K562 (cell line): Measurements from ENCODE around the gene DPM2. TPM values are rescaled to one million over a fixed set of nuclear protein-coding genes. Genes with fewer than 3 reads are reported as not detected.

Experiments used
- ARID1B ChIP-seq: fragments of 450-650 bp; IDR thresholded peaks from 2 replicates; pipeline ENCODE4 v1.6.1; 2016; ENCODE audit warnings: antibody characterized with exemption, mild to moderate bottlenecking, inconsistent platforms
- BDP1 ChIP-seq: IDR thresholded peaks from 3 replicates; pipeline ENCODE4 v1.6.1; 2011; ENCODE audit not compliant: insufficient read length, insufficient read depth
- BRF1 ChIP-seq: IDR thresholded peaks from 3 replicates; pipeline ENCODE4 v1.6.1; 2011; ENCODE audit warnings: borderline replicate concordance, mild to moderate bottlenecking; ENCODE audit not compliant: insufficient read length; ENCODE audit errors: extremely low read depth
- CBX8 ChIP-seq: fragments of 200-600 bp; sonication (generic); IDR thresholded peaks from 2 replicates; pipeline ENCODE4 v1.6.1; 2012; ENCODE audit warnings: borderline replicate concordance, mixed run types, low read depth, mild to moderate bottlenecking, moderate library complexity, mixed read lengths, low read length, control low read depth, inconsistent platforms; ENCODE audit not compliant: poor library complexity, severe bottlenecking; ENCODE audit errors: extremely low read depth
- CREBBP ChIP-seq: IDR thresholded peaks from one replicate; pipeline ENCODE4 v1.6.1; 2012; ENCODE audit warnings: low read depth, mild to moderate bottlenecking, control low read depth, inconsistent platforms, low read length
- DACH1 ChIP-seq: fragments of 450-650 bp; IDR thresholded peaks from 2 replicates; pipeline ENCODE4 v1.6.1; 2018; ENCODE audit not compliant: partially characterized antibody
- DNMT1 ChIP-seq: fragments of 450-650 bp; IDR thresholded peaks from 2 replicates; pipeline ENCODE4 v1.6.1; 2016; ENCODE audit warnings: antibody characterized with exemption, mild to moderate bottlenecking
- EP400 ChIP-seq: fragments of 450-650 bp; IDR thresholded peaks from 2 replicates; pipeline ENCODE4 v1.6.1; 2017; ENCODE audit warnings: antibody characterized with exemption, mild to moderate bottlenecking, moderate library complexity
- HBP1 ChIP-seq: fragments of 450-650 bp; formaldehyde crosslinking; IDR thresholded peaks from 2 replicates; pipeline ENCODE4 v1.4.0; 2022; ENCODE audit warnings: missing genetic modification characterization
- KLF10 ChIP-seq: fragments of 250-450 bp; sonication (Bioruptor Pico); IDR thresholded peaks from 2 replicates; pipeline ENCODE4 v1.6.1; 2021; ENCODE audit warnings: matching md5 sums
- LEF1 ChIP-seq: fragments of 450-650 bp; IDR thresholded peaks from 2 replicates; pipeline ENCODE4 v1.6.1; 2016; ENCODE audit warnings: mild to moderate bottlenecking
- MEIS2 ChIP-seq: fragments of 450-650 bp; IDR thresholded peaks from 2 replicates; pipeline ENCODE4 v1.6.1; 2014; ENCODE audit warnings: mild to moderate bottlenecking; ENCODE audit not compliant: partially characterized antibody
- PML ChIP-seq: IDR thresholded peaks from 2 replicates; pipeline ENCODE4 v1.6.1; 2012; ENCODE audit warnings: low read length, inconsistent platforms
- PTTG1 ChIP-seq: fragments of 450-650 bp; IDR thresholded peaks from 2 replicates; pipeline ENCODE4 v1.6.1; 2016; ENCODE audit warnings: low read depth, mild to moderate bottlenecking, missing genetic modification characterization, missing compliant biosample characterization
- RBM22 ChIP-seq: fragments of 200-400 bp; formaldehyde crosslinking; IDR thresholded peaks from 2 replicates; pipeline ENCODE4 v1.6.1; 2018; ENCODE audit warnings: low read length, low read depth; ENCODE audit not compliant: poor library complexity, severe bottlenecking
- RFX5 ChIP-seq: IDR thresholded peaks from 2 replicates; pipeline ENCODE4 v1.6.1; 2011; ENCODE audit warnings: low read depth, mild to moderate bottlenecking, improper control_type of control experiment, low read length
- SFPQ ChIP-seq: fragments of 200-400 bp; formaldehyde crosslinking; IDR thresholded peaks from 2 replicates; pipeline ENCODE4 v1.6.1; 2017; ENCODE audit warnings: mild to moderate bottlenecking, low read depth, low read length, moderate library complexity
- SP2 ChIP-seq: IDR thresholded peaks from 2 replicates; pipeline ENCODE4 v1.6.1; 2011; ENCODE audit warnings: mild to moderate bottlenecking, low read depth, low read length, moderate library complexity; ENCODE audit not compliant: poor library complexity, severe bottlenecking; ENCODE audit errors: extremely low read depth
- STAG1 ChIP-seq: sonication (generic); formaldehyde crosslinking; IDR thresholded peaks from 2 replicates; pipeline ENCODE4 v1.5.0; 2020; ENCODE audit warnings: missing genetic modification reagents, borderline replicate concordance
- THAP7 ChIP-seq: fragments of 250-450 bp; sonication (Bioruptor Pico); IDR thresholded peaks from 2 replicates; pipeline ENCODE4 v1.5.0; 2021
- THRB ChIP-seq: fragments of 450-650 bp; formaldehyde crosslinking; conservative IDR thresholded peaks from 2 replicates; pipeline ENCODE4 v1.4.0; 2022; ENCODE audit warnings: mild to moderate bottlenecking, missing genetic modification characterization
- ZC3H4 ChIP-seq: sonication (generic); formaldehyde crosslinking; IDR thresholded peaks from 2 replicates; pipeline ENCODE4 v1.9.0; 2021; ENCODE audit warnings: missing genetic modification reagents, borderline replicate concordance
- ZFP36 ChIP-seq: fragments of 150-350 bp; IDR thresholded peaks from 2 replicates; pipeline ENCODE4 v1.6.1; 2018; ENCODE audit warnings: low read length, low read depth; ENCODE audit not compliant: partially characterized antibody
- ZNF583 ChIP-seq: fragments of 250-450 bp; sonication (Bioruptor Pico); IDR thresholded peaks from 2 replicates; pipeline ENCODE4 v1.4.0; 2020
- polyA plus RNA-seq, 8 experiments: library from polyadenylated mRNA; depleted of rRNA in 4 of 8; stranded (reverse) in 5 of 8; unstranded in 3 of 8; fragments of >200 nt; fragmentation: Nextera tagmentation in 2 of 8; fragmentation: Illumina TruSeq in 1 of 8; extraction: Ambion mirVana in 2 of 8; extraction: Trizol in 1 of 8; gene quantifications; 2 replicates each; pipeline versions ENCODE4 v1.2.1 to v1.2.3, GENCODE V29; 2011 to 2014; ENCODE audit warnings: inconsistent platforms in 1 of 8, missing spikeins in 1 of 8
- total RNA-seq, 7 experiments: library from RNA; depleted of rRNA in 6 of 7; stranded (reverse); fragments of >200 nt in 6 of 7; fragmentation: Illumina TruSeq in 2 of 7; extraction: Trizol in 2 of 7; gene quantifications; 2 replicates each; pipeline versions ENCODE4 v1.2.1 to v1.2.3, GENCODE V29; 2011 to 2021; ENCODE audit warnings: low replicate concordance in 1 of 7

The DPM2 gene
- total and polyA plus RNA-seq, 9 of the 15 experiments (the other 6 are each of a cell fraction or from before 2014, with no cell fraction given), result 43.5 to 126 (median 71.1) TPM

- TF ChIP-seq SFPQ, result no peak
- TF ChIP-seq ZFP36, result peak; percentile 83
- no peak for TF ChIP-seq RFX5
- no peak for TF ChIP-seq BRF1
- no peak for TF ChIP-seq KLF10
- no peak for TF ChIP-seq DNMT1
- TF ChIP-seq DACH1, result no peak
- TF ChIP-seq SP2, result no peak
- TF ChIP-seq HBP1, result no peak
- no peak for TF ChIP-seq LEF1
- no peak for TF ChIP-seq CBX8
- TF ChIP-seq STAG1 (CRISPR knock-in tag), result no peak
- TF ChIP-seq RBM22, result no peak
- no peak for TF ChIP-seq PML
- TF ChIP-seq ZNF583 (CRISPR knock-in tag), result no peak
- no peak for TF ChIP-seq PTTG1 (tag)
- TF ChIP-seq CREBBP, result no peak
- peak; percentile 44; the same call in 1 of the 2 replicates for TF ChIP-seq ARID1B
- no peak for TF ChIP-seq MEIS2
- no peak for TF ChIP-seq THAP7
- TF ChIP-seq BDP1, result no peak
- no peak for TF ChIP-seq EP400
- no peak for TF ChIP-seq ZC3H4 (CRISPR knock-in tag)
- no peak for TF ChIP-seq THRB (CRISPR knock-in tag)
Measured at GRCh38 chr9:127977884-127978647, 40.4 kb upstream of the DPM2 start (continued).
